Inferior parietal cortex (tissue), 1 donor: ENCODE results near the gene APOA1.

ENCODE experiments used
- DNase-seq: peaks from one replicate; pipeline ENCODE4 v3.0.0-alpha.2; 2016; ENCODE audit errors: extremely low spot score

Gene APOA1

DNA sequence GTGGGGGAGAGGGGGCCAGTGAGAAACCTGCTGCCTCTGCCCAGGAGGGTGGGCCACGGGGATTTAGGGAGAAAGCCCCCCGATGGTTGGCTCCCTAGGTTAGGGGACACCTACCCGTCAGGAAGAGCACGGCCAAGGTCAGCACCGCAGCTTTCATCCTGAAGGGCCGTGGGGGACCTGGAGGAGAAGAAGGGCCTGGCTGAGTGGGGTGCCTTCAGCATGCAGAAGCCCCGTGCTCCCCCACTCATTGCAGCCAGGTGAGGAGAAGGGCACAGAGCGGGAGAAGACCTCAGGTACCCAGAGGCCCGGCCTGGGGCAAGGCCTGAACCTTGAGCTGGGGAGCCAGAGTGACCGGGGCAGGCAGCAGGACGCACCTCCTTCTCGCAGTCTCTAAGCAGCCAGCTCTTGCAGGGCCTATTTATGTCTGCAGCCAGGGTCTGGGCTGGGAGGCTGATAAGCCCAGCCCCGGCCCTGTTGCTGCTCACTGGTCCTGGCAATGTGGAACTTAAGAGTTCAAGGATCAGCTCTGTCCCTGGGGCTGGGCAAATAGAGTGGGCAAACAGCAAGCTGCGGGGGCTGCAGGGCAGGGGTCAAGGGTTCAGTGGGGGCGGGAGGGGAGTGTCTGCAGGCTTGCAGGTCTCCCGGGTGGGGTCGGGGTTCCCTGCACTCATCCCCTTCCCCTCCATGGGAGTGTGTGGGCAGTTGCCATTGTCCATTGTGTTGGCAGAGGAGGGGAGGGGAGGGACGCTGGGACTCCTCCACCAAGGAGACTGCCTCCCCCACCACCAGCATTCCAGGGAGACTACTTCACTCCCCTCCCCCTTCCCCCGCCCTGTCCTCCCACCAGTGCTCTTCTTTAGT, at the start of gene APOA1:
Gene APOA1 (minus strand): TSS at position 392 of the 861 bp plus-strand sequence. CDS start 235 bp downstream, at position 157.
- DNase-seq, result no peak

DNA sequence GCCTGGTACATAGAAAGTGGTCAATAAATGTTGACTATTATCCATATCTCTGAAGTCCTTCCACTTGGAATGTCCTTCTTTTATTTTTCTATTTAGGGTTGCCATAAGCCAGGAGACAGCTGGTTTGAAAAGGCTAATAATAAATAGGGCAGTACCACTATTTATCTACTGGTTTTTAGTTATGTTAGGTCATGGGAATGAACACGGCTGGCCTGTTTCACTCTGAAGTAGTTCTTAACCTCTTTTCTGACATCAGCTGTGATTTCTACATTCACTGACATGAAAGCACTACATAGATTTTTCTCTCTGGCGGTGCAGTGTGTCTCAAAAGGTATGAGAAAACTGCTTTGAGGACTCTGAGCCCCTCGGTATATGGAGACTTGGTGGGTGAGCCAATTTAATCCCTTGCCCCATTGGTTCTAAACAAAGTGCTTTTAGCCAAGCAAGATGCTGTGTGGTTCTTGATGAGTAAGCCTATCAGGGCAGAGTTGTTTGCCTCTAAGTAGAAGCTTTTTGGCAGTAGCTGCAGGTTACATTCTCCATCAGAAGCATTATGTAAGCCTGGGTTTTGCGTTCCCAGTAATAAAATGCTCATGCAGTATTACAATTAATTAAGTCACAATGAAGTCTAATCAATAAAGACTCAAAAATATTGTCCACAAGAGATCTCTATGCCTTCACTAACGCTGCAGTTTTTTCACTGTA, 48.7 kb upstream of the APOA1 start:
- DNase-seq, result peak; percentile 50

DNA sequence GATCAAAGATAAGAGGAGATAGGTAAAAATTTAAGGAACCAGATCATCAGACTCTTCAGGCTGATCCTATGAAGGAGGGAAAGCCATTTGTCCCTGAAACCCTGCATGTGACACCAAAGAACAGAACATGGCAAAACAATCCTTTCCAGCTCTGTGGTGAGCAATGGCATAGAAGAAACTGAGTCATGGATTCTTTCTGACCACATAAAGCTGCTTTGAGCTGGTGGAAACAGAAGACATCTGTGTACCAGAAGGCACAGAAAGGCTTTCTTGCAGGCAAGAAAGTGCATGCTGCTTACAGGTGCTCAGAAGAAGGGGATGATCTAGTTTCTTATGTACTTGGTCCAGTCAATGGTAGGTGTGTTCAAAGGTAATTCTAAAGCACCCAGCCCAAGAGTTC, 45.0 kb upstream of the APOA1 start:
- no peak for DNase-seq

DNA sequence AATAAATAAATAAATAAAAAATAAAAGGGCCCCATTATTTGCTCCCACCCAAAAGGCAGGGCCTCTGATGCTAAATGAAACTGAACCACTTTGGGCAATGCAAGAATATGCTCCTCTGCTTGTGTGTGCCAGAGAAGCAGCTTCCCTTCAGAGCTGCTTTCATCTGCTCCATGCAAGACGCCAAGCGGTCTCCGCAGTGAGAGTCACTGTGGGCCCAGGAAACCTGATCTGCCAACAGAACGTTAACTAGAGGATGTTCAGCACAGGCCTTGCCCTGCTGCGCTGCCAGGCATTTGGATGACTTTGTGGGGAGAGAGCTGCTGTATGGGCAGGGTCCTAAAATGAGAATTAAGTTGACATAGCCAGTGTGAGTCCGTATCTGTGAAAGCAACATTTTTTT, 43.7 kb upstream of the APOA1 start:
- DNase-seq, result no peak

DNA sequence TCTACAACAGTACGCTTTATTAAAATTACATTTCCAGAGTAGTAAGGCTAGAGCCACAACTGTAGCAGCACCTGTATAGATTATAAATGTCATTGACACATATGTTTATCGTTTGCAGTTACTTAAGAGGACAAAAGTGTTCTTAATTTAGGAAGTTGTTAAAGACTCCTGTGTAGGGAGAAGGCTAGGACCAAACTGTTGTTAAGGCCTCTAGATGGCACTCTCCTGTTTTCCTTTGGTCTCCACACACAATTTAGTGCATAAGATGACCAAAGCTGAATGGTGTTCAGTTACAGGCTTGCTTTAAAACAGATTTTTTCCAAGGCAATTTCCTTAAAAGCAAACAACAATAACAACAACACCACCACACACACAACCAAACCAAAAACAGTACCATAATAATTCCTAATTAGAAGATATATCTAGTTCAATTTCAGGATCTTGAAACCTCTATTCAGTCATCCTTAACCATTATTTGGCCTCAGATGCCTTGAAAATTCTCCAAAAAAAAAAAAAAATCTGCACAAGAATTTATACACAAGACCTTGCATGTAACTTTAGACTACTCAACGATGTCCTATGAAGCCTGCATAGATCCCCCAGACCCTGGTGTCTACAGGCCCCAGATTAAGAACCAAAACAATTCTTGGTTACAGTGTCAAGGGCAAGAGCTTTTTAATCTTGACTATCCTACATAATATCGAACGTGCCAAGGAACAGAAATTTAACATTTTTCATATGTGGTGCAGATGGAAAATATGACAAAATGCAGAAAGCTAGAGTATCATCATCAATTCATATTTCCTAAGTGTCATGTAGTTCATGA, 42.6 kb upstream of the APOA1 start:
- peak; percentile 86 for DNase-seq

DNA sequence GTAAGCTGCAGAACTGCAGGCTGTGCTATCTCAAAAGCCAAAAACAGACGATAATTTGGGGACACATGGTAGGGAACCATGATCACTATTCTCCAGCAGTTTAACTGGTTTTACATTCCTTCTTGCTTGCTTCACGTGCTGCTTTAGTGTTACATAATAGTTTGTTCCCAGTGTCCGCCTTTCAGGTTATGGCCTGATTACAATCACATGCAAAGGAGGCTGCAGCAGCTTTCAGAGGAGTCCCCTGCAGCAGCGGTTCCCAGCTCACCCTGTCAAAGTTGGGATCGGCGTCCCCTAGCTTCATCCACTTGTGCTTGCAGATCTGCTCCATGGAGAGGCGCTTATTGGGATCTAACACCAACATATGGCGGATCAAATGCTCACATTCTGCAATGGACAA, 39.2 kb upstream of the APOA1 start:
- no peak for DNase-seq

DNA sequence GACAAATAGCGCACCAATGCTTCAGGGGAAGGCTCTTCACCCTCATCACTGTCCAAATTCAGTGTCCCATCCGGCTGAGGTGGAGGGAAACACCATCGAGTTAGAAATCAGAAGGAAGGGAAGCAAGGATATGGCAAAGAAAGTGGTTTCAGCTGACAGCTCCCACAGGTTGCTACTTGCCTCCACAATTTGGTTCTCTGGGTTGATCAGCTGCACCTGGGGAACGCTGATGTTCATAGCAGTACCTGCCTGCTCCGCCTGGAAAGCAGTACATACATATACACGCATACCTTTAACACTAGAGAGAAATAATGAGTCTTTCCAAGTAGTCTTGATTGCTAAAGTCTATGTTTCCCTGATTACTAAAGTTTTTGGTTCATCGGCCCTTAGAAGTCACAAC, 37.8 kb upstream of the APOA1 start:
- no peak for DNase-seq

DNA sequence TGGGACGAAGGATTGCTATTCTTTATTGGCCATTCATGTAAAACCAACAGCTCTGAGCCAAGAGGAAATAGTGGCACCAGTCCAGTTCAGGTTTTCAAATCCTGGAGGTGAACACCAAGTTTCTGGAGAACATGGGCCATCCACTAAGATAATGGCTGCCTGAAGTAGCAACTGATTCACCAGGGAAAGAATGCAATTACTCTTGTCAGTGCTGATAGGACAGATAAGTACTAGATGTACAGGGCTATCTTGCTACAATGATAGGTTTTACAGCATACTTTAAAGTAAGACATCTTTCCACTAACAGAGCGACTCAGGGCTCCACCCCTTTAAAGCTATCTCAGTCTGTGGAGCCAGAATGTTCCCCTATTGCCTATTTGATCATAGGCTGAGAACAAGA, 36.8 kb upstream of the APOA1 start:
- no peak for DNase-seq

DNA sequence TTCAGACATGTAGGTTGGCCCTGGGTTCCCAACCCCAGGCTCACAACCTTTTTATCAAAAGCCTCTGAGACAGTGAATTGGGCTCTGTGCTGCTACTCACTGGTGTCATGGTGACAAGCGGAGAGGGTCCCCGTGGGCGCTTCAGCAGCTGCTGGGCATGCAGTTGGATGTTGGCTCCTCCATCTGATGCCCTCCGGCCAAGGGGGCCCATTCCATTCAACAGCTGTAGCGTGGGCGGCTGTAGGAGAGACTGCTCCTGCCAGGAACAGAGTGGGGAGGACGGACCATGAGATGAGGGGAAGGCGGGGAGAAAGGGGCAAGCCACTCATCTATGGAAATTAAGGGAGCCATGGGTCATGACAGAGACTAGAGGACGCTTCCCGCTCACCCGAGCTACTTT, 36.0 kb upstream of the APOA1 start:
- no peak for DNase-seq

DNA sequence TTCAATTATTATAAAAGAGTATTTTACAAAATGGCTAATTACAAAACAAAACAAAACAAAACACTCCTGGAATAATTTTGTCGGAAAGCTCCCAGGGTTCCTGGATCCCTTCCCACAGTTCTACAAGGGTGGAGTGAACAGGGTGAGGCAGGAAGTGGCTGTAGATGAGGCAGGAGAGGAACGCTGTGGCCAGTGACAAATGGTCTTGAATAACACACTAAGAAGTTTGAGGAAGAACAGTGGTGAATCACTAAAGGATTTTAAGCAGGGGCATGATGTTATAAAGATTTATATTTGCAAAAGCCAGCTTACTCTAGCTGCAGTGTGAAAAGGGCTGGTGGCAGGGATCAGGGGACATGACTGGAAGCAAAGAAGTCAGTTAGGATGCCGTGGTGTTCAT, 33.8 kb upstream of the APOA1 start:
- DNase-seq, result no peak

DNA sequence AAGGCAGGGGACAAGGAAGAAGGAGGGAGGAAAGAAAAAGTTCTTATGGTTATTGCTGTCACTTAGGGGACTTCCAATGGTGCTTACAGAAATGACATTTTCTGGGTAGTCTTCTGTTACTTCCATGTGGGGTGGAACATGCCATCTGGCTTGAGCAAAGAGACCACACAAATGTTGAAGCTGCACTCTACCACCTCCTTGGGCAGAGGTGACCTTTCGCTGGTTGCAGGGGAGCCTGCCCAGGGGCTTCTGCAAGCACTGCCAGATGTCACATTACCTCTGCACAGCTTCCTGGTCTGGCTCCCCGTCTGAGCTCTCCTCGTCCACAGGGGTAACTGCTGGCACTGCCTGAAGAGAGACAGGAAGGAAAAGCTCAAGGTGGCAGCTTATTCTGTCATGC, 32.6 kb upstream of the APOA1 start:
- no peak for DNase-seq

DNA sequence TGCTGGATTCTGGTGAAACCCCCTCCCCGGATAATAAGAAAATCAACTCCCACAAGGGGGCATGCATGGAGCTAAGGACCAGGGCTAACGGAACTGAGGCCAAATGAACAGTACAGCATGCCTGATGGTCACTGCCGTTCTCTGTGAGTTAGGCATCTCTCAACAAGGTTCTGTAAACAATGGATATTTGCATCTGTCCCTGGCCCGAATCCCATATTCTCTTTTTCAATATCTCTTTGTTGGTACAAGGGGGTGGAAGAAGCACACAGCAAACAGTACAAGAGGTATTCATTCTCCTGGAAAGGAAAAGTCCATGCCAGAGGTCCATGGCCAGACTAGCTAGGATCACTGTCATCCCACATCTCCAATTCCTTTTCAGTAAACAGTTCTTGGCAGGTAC, 32.2 kb upstream of the APOA1 start:
- DNase-seq, result peak; percentile 64

DNA sequence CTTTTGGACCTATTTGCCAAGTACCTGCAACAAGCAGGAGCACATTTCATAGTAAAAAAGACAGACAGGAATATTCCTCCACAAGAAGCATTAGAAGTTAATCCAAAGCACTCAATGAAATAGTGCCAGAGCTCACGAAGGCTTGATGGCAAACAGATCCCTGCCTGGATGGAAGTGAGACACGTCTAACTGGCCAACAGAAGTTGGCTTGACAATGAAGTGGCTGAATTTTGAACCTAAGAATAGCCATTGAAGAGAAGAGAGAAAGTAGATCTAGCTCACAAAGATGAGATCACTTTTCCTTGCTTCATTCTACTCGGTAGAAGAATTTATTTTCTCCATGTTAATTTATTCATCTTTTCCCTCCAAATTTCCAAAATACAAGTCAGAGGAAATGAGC, 30.6 kb upstream of the APOA1 start:
- DNase-seq, result no peak

DNA sequence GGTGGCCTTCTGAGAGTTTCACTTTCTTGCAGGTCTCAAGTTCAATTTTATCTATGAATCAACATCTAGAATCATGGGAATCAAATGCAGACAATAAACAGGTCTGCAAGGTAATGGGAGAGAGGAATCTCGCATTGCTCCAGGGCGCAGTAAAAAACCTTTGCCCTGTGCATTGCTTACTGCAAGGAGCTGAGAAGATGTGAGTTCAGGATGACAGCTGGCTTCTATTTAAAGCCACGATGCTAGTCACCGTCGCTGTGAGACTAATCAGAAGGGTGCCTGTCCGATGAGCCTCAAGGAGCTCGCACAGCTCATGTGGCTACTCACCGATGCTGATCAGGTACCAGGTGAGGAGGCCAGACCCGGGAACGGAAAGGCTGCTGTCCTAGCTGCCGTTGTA, 30.2 kb upstream of the APOA1 start:
- DNase-seq, result no peak

DNA sequence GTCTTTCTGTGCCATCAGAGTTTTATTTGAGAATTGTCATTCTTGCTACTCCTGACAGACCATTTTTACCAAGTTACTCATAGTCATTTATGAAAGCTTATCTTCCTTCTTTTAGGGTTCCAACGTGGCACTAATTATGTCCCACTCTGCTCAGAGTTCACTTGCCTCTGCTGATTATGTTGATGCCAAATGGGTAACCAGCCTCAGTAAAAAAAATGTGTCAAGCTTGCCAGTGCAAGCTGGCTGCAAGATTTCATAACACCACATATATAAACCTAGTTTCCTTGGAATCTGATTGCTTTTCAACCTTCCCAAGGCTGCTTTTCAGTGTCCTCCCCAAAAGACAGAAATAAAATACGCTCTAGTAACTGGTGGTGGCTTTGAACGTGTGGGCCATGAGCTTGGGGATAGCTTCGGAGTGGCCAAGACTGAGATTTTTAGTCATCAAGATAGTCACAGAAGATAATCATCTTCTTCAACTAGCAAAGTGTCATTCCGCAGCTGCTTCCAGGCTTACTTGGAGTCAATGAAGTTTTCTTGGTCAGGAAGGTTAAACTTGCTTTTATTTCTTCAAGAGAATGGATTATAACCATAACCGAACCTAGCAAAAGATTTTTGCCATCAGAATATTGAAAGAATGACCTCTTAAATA, 29.5 kb upstream of the APOA1 start:
- DNase-seq, result no peak

DNA sequence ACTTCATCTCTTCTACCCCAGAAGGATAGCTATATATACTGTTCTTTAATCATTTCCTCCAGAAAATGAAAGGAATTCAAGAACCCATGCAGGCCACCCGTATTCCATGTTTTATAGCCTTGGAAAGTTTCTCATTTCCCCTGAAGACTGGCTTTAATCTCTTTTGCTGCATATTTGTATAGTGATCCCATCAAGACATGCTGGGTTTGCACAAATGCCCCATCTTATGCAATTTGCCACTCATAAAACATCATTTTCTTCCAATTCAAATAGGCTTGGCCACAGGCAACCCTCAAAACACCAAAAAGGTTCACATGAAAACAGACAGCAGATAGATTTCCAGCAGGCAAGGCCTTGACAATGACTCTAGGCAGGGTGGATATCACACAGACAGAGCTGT, 28.3 kb upstream of the APOA1 start:
- DNase-seq, result no peak

DNA sequence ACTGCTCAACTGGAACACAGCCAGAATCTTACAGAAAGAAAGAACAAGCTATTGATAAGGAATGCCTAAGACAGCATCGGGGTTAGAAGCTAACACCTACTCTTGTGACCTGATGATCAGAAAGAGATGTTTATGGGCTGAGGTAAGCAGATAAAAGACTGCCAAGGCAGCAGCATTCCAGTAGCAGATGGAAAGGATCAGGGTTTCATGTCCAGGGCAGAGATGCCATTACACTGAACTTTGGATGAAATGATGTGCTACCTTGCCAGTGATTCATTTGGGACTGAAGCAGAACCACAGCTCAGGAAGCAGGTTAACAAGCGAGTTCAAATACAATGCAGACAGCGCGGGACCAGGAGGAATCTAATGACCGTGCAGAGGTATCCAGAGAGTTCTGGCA, 27.1 kb upstream of the APOA1 start:
- no peak for DNase-seq

DNA sequence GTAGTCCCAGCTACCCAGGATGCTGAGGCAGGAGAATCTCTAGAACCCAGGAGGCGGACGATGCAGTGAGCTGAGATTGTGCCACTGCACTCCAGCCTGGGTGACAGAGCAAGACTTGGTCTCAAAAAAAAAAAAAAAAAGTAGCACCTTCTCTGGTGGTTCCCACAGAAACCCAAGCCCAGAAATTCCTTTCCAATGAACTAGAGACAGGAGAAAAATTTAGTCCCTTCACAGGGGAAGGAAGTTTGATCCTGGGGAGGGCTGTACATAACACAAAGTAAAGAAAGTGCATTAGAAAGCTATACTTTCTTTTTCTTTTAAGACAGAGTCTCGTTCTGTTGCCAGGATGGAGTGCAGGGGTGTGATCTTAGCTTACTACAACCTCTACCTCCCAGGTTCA, 25.5 kb upstream of the APOA1 start:
- DNase-seq, result no peak

DNA sequence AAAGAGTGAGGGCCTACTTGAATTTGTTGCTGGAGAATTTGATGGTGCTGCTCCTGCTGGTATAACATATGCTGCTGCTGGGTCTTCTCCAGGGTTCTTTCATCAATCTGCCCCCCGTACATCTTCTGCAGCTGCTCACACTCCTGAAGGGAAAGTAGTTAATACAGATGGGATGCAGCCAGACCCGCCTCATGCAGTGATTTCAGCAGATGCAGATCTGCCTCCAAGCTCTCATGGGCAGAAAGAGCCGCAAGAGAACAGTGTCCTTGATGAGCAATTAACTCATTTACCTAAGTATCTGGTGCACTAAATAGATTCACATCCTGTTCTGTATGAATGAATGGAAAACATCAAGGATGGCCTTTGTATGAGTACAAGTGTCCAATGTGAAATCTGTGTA, 24.8 kb upstream of the APOA1 start:
- DNase-seq, result no peak

DNA sequence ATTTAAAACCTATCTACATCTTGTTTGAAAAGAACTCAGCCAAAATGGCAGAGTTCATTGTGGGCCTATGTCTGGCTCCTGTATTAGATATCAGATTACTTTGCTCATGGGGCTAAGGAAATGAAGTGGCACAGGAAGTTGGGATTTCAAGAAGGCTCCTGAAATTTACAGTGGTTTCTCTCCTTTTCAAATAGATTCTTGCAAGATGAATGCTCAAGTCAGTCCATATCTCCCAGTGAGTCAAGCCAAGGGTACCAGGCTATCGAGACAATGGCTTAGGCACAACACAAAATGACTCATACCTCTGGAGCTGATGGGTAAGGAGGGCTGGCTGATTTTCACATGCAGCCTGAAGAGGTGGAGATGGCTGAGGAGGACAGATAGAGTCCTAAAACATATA, 24.1 kb upstream of the APOA1 start:
- DNase-seq, result no peak

DNA sequence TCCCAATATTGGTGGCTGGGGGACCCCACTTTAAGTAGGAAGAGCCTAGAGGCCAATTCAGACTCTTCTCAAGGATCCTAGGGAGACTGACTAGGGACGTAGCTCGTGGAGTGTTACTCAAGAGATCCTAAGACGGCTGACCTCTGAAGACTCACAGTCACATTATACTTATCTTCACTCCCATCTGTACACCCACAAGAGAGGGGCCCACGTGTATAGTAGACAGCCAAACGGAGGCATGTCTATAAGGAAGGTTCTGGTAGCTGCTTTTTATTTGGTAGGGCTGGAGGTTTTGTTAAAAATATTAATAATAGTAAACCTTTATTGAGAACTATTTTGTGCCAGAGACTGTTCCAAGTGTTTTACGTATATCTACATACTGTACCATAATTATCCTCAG, 22.9 kb upstream of the APOA1 start:
- DNase-seq, result no peak

DNA sequence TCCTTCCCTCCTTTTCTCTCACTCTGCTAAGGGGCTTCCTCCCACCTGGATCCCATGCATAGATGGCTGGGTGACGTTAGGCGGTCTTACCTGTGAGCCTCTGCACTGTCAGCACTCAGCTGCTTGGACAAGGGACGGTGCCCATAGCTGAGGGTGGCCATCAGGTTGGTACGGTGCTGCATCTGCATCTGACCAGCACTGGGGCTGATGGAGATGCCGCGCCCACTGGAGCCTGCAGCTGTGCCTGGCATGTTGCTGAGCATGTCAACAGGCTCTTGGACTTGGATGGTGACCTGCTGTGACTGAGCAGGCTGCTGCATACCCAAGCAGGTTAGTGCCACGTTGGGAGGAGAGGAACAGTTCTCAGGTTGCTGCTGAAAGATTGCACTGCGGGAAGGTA, 21.8 kb upstream of the APOA1 start:
- DNase-seq, result no peak
